GM12878 (cell line): ENCODE results near the gene TRIM7. TPM values are rescaled to one million over a fixed set of nuclear protein-coding genes. Genes with fewer than 3 reads are reported as not detected.
"Not testable (repeated sequence)": the region's sequence is repeated elsewhere in the genome, so short reads cannot be mapped to it uniquely, and the experiment has no call there.

Source experiments
- ATAC-seq: fragments of 200-7000 bp; cut with Tn5 transposase; 3 replicates; pipeline ENCODE4 v1.9.1; 2020; ENCODE audit warnings: mild to moderate bottlenecking, moderate library complexity
- BruUV-seq: library from RNA; stranded (reverse); fragments of 400-500 nt; replicated peaks from 2 replicates; lab custom pipeline; 2021; lab: Mats Ljungman, UMichigan
- CTCF ChIA-PET: fragments of 300-600 bp; sonication (Branson Sonifier 250); formaldehyde crosslinking; extraction: SDS; loops from one replicate; lab custom pipeline; 2021; ENCODE audit warnings: inconsistent platforms; lab: Yijun Ruan, JAX
- POLR2A ChIA-PET: fragments of 350-600 bp; formaldehyde crosslinking; extraction: SDS; loops from one replicate; lab custom pipeline; 2021; ENCODE audit warnings: inconsistent platforms; lab: Charles Lee
- RAD21 ChIA-PET: fragments of 300-600 bp; sonication (Branson Sonifier 250); formaldehyde crosslinking; loops from one replicate; lab custom pipeline; 2023; ENCODE audit warnings: antibody characterized with exemption; ENCODE audit not compliant: unreplicated experiment; lab: Charles Lee
- SMC1A ChIA-PET: fragments of 300-600 bp; sonication (Branson Sonifier 250); formaldehyde crosslinking; loops from one replicate; lab custom pipeline; 2023; ENCODE audit not compliant: unreplicated experiment, uncharacterized antibody; lab: Charles Lee
- DNase-seq: peaks from one replicate; pipeline ENCODE4 v3.0.0-alpha.2; 2011; ENCODE audit warnings: low read depth, low spot score
- FAIRE-seq: peaks from 3 replicates; lab custom pipeline; 2011; peaks lifted over from hg19 to GRCh38; lab: Jason Lieb, UNC
- H2AFZ ChIP-seq: 2 replicates; pipeline ENCODE4 v1.6.0; 2011; ENCODE audit warnings: low read depth, low read length, control low read depth; ENCODE audit not compliant: control insufficient read depth
- H3K27ac ChIP-seq: 2 replicates; pipeline ENCODE4 v1.5.1; 2011; ENCODE audit warnings: control low read depth; ENCODE audit not compliant: control insufficient read depth, insufficient read depth
- H3K27me3 ChIP-seq, 2 experiments: replicated peaks in 1 of 2; 2 replicates each; pipeline versions ENCODE4 v1.6.0 to v1.6.1; 2011; ENCODE audit warnings: low read length in 1 of 2; ENCODE audit not compliant: control insufficient read depth in 2 of 2, insufficient read depth in 2 of 2
- H3K36me3 ChIP-seq, 2 experiments: 2 replicates each; pipeline ENCODE4 v1.5.1; 2011; ENCODE audit warnings: low read length in 1 of 2; ENCODE audit not compliant: control insufficient read depth in 2 of 2, insufficient read depth in 2 of 2
- H3K4me1 ChIP-seq: 2 replicates; pipeline ENCODE4 v1.6.1; 2011; ENCODE audit warnings: mild to moderate bottlenecking, low read length, moderate library complexity, mixed read lengths; ENCODE audit not compliant: control insufficient read depth, insufficient read depth
- H3K4me2 ChIP-seq: 2 replicates; pipeline ENCODE4 v1.6.0; 2011; ENCODE audit warnings: control low read depth; ENCODE audit not compliant: control insufficient read depth, insufficient read depth
- H3K4me3 ChIP-seq: fragments of 200-600 bp; sonication (generic); 2 replicates; pipeline ENCODE4 v1.5.1; 2016
- H3K79me2 ChIP-seq: 2 replicates; pipeline ENCODE4 v1.6.0; 2011; ENCODE audit warnings: low read length; ENCODE audit not compliant: control insufficient read depth, insufficient read depth
- H3K9ac ChIP-seq: 2 replicates; pipeline ENCODE4 v1.8.0; 2011; ENCODE audit warnings: low read length, control low read depth, mixed read lengths; ENCODE audit not compliant: control insufficient read depth, insufficient read depth
- H3K9me3 ChIP-seq: replicated peaks from 3 replicates; pipeline ENCODE4 v1.5.1; 2011; ENCODE audit warnings: mild to moderate bottlenecking, low read length; ENCODE audit not compliant: control insufficient read depth, insufficient read depth
- H4K20me1 ChIP-seq: 2 replicates; pipeline ENCODE4 v1.6.0; 2011; ENCODE audit not compliant: control insufficient read depth, insufficient read depth
- NFXL1 ChIP-seq: fragments of 450-650 bp; IDR thresholded peaks from 2 replicates; pipeline ENCODE4 v1.6.1; 2017; ENCODE audit warnings: antibody characterized with exemption, mild to moderate bottlenecking, borderline replicate concordance
- TCF3 ChIP-seq: IDR thresholded peaks from 2 replicates; pipeline ENCODE4 v1.6.1; 2012; ENCODE audit warnings: low read depth, mild to moderate bottlenecking, low read length, borderline replicate concordance; ENCODE audit not compliant: insufficient read depth
- ZNF207 ChIP-seq: fragments of 450-650 bp; IDR thresholded peaks from 2 replicates; pipeline ENCODE4 v1.6.1; 2014; ENCODE audit warnings: antibody characterized with exemption, mild to moderate bottlenecking, borderline replicate concordance
- WGBS: methylation state at CpG from one replicate; pipeline ENCODE4 v1.1.6; 2016; ENCODE audit warnings: low lambda C conversion rate; ENCODE audit not compliant: insufficient replicate concordance, insufficient coverage; ENCODE audit errors: missing lambda C conversion rate; 5-methylcytosine and 5-hydroxymethylcytosine counted together
- in situ Hi-C: fragments of 300-500 bp; cut with MboI; formaldehyde crosslinking; loops from 9 replicates; pipeline ENCODE4 v1.14.3; 2018; ENCODE audit warnings: mixed read lengths
- intact Hi-C: fragments of 100-400 bp; cut with micrococcal nuclease; formaldehyde crosslinking; loops from one replicate; pipeline ENCODE4 v1.14.2; 2022; ENCODE audit not compliant: unreplicated experiment
- polyA plus RNA-seq, 11 experiments: library from polyadenylated mRNA; depleted of rRNA in 4 of 11; unstranded in 6 of 11; stranded (reverse) in 5 of 11; fragments of >200 nt; fragmentation: Nextera tagmentation in 4 of 11; fragmentation: Illumina TruSeq in 1 of 11; extraction: Ambion mirVana in 4 of 11; extraction: Trizol in 1 of 11; gene quantifications; 1 replicate in 1 of 11; 2 replicates in 10 of 11; pipeline versions ENCODE4 v1.2.1 to v1.2.3, GENCODE V29; 2011 to 2016; ENCODE audit warnings: inconsistent platforms in 2 of 11, missing spikeins in 2 of 11, low read depth in 1 of 11
- total RNA-seq, 4 experiments: library from RNA; depleted of rRNA in 3 of 4; stranded (reverse); fragments of >200 nt in 3 of 4; fragmentation: Illumina TruSeq in 1 of 4; extraction: Trizol in 1 of 4; gene quantifications; 2 replicates each; pipeline versions ENCODE4 v1.2.1 to v1.2.3, GENCODE V29; 2013 to 2021
- TF ChIP-seq, protein P1 (sequence below): fragments of 450-650 bp; IDR thresholded peaks from 2 replicates; pipeline ENCODE4 v1.6.1; 2017; ENCODE audit warnings: low read depth, mild to moderate bottlenecking, moderate library complexity

Gene TRIM7
- total and polyA plus RNA-seq, 10 of the 15 experiments (the other 5 are each of a cell fraction or from before 2014, with no cell fraction given), result 0.02 to 1.6 (median 0.41) TPM

DNA sequence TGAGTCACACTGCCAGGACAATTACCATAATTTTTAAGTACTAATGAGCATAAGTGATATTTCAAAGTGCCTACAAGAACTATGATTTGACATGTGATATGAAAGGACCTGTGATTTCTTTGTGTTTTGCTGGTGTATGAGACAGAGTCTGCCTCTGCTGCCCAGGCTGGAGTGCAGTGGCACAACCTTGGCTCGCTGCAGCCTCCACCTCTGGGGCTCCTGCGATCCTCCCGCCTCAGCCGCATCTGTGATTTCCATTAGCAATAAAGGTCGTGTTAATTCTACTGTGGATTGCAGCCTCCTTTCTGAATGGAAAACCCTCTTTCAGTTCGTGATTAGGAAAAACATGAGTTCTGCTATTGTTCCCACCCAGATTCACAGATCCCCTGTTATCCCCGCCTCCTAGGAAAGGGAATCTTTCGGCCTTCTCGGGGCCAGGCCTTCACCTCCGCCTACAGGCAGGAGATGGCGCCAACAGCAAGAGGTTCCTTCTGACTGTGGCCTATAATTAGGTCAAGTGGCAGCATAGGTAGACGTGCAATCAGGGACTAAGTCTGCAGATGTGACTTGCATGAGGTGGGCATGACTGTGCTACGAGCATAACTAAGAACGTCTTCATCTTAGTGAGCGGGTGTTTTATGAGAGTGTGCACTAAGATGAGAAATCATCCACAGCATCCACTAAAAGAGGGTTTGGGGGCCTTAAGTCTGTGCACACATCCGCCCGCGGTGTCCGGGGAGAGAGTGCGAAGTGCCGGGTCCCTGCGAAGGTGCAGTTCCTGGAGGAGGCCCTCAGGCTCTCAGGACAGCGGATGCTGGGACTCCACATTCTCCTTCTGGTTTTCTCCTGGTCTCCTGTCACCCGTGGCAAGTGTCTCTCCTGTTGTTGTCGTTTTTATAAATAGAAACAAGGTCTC, 23.1 kb downstream of the TRIM7 start (continued):
- no peak for TF ChIP-seq NFXL1
- no peak for TF ChIP-seq TCF3
- TF ChIP-seq ZNF207, result no peak
- TF ChIP-seq, protein P1, sequence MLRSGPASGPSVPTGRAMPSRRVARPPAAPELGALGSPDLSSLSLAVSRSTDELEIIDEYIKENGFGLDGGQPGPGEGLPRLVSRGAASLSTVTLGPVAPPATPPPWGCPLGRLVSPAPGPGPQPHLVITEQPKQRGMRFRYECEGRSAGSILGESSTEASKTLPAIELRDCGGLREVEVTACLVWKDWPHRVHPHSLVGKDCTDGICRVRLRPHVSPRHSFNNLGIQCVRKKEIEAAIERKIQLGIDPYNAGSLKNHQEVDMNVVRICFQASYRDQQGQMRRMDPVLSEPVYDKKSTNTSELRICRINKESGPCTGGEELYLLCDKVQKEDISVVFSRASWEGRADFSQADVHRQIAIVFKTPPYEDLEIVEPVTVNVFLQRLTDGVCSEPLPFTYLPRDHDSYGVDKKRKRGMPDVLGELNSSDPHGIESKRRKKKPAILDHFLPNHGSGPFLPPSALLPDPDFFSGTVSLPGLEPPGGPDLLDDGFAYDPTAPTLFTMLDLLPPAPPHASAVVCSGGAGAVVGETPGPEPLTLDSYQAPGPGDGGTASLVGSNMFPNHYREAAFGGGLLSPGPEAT, result 0 out of 2 replicates have a peak, but pooled peaks have one; percentile 31

DNA sequence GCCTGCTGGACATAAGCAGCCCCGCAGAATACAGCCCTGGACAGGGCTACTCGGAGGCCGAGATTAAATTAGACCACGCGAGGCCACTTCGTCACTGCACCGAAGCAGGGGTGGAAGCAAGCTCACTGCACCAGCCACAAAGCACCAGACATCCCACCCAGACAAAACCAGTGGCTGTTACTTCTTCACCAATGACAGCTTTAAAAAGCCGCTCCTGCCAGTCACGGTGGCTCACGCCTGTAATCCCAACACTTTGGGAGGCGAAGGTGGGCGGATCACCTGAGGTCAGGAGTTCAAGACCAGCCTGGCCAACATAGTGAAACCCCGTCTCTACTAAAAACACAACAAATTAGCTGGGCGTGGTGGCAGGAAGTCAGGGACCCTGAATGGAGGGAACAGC, 27.4 kb downstream of the TRIM7 start:
- POLR2A ChIA-PET, result interaction anchor here (0.6 kb wide), 1 partner anchor 67 kb away, joined by 3 read pairs; the partner anchor contains the start of gene RACK1
- intact Hi-C loops, H4K20me1 ChIP-seq, H3K79me2 ChIP-seq, H3K36me3 ChIP-seq, H3K27me3 ChIP-seq, H3K27ac ChIP-seq, H3K9me3 ChIP-seq, H3K4me2 ChIP-seq, FAIRE-seq, BruUV-seq, DNase-seq, H3K9ac ChIP-seq, H2AFZ ChIP-seq, in situ Hi-C loops, ATAC-seq, H3K4me3 ChIP-seq: not testable (repeated sequence)
- H3K4me1 ChIP-seq, result peaks cover 11% of the 10 kb centered on the region
- SMC1A ChIA-PET, result interaction anchor here (1.7 kb wide), 1 partner anchor 9 kb away, joined by 6 read pairs; no protein-coding TSS in a partner anchor
- WGBS, result 48% methylated on average over 14 of the region's 14 CpGs
- CTCF ChIA-PET, result interaction anchor here (1.9 kb wide), 1 partner anchor 9 kb away, joined by 5 read pairs; no protein-coding TSS in a partner anchor
- RAD21 ChIA-PET, result interaction anchor here (0.7 to 1.3 kb wide), 2 partner anchors 9 to 20 kb away, joined by 3 to 4 read pairs; no protein-coding TSS in a partner anchor
